Right forelimb (tissue), 1 donor: ENCODE measurements around the gene RNF113B.

Experiments used
- DNase-seq: peaks from one replicate; pipeline ENCODE4 v3.0.0-alpha.2; 2018

The RNF113B gene

DNA sequence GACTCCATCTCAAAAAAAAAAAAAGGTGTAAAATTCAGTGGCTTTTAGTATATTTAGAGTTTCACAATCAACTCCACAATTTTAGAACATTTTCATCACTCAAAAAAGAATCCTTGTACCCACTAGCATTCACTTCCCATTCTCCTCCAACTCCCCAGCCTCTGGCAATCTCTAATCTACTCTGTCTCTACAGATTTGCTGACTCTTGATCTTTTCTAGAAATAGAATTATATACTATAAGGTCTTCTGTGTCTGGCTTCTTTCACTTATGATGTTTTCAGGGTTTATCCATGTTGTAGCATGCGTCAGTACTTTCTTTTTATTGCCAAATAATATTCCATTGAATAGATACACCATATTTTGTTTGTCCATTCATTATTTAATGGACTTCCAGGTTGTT lies 42.2 kb downstream of the RNF113B start:
- DNase-seq = no peak

- no peak for DNase-seq
Observed at GRCh38 chr13:98133946-98134345, 43.1 kb downstream of the RNF113B start.

- DNase-seq = no peak
Observed at GRCh38 chr13:98129059-98129746, 47.9 kb downstream of the RNF113B start.
